Liver (tissue), 9 donors: ENCODE results near the gene CD101. TPM values are rescaled to one million over a fixed set of nuclear protein-coding genes. Genes with fewer than 3 reads are reported as not detected.

Experiments
- DNase-seq: peaks from one replicate; pipeline ENCODE4 v3.0.0-alpha.2; 2017; ENCODE audit warnings: low spot score
- H3K27ac ChIP-seq, 2 donors: one replicate each; pipeline ENCODE4 v1.7.0; 2013; ENCODE audit warnings: inconsistent platforms in 2 of 2, low read length in 2 of 2, control low read depth in 1 of 2, low read depth in 1 of 2, mild to moderate bottlenecking in 1 of 2
- H3K27me3 ChIP-seq, 4 donors: one replicate each; pipeline versions ENCODE4 v1.6.1 to v1.7.0; 2013; ENCODE audit warnings: low read length in 3 of 4, inconsistent platforms in 1 of 4, mild to moderate bottlenecking in 1 of 4, moderate library complexity in 1 of 4; ENCODE audit not compliant: control insufficient read depth in 4 of 4, insufficient read depth in 4 of 4
- H3K36me3 ChIP-seq, 4 donors: one replicate each; pipeline versions ENCODE4 v1.6.1 to v1.7.0; 2013; ENCODE audit warnings: low read length in 3 of 4, mild to moderate bottlenecking in 3 of 4, low read depth in 1 of 4, moderate library complexity in 1 of 4; ENCODE audit not compliant: control insufficient read depth in 4 of 4, insufficient read depth in 3 of 4
- H3K4me1 ChIP-seq, 4 donors: one replicate each; pipeline versions ENCODE4 v1.6.1 to v1.7.0; 2013; ENCODE audit warnings: low read length in 3 of 4, mild to moderate bottlenecking in 3 of 4, moderate library complexity in 1 of 4; ENCODE audit not compliant: control insufficient read depth in 4 of 4, insufficient read depth in 4 of 4
- H3K4me3 ChIP-seq, 3 donors: one replicate each; pipeline versions ENCODE4 v1.6.1 to v1.7.0; 2013; ENCODE audit warnings: low read length in 3 of 3, control low read depth in 1 of 3, low read depth in 1 of 3, mild to moderate bottlenecking in 1 of 3
- H3K9ac ChIP-seq, 2 donors: one replicate each; pipeline ENCODE4 v1.7.0; 2013; ENCODE audit warnings: low read length in 2 of 2, mild to moderate bottlenecking in 2 of 2, moderate library complexity in 2 of 2, control low read depth in 1 of 2, low read depth in 1 of 2
- H3K9me3 ChIP-seq, 4 donors: one replicate each; pipeline versions ENCODE4 v1.6.1 to v1.7.0; 2013; ENCODE audit warnings: low read length in 3 of 4; ENCODE audit not compliant: control insufficient read depth in 4 of 4
- EGR1 ChIP-seq, 2 donors: IDR thresholded peaks; 2 replicates each; pipeline ENCODE4 v1.6.1; 2016 to 2018; ENCODE audit warnings: antibody characterized with exemption in 2 of 2, low read depth in 2 of 2
- FOXA1 ChIP-seq: IDR thresholded peaks from 2 replicates; pipeline ENCODE4 v1.6.1; 2016; ENCODE audit warnings: antibody characterized with exemption
- FOXA2 ChIP-seq: IDR thresholded peaks from 2 replicates; pipeline ENCODE4 v1.6.1; 2016; ENCODE audit warnings: antibody characterized with exemption
- HNF4G ChIP-seq: IDR thresholded peaks from 2 replicates; pipeline ENCODE4 v1.6.1; 2016; ENCODE audit warnings: antibody characterized with exemption
- JUND ChIP-seq, 2 donors: IDR thresholded peaks; 2 replicates each; pipeline ENCODE4 v1.6.1; 2016; ENCODE audit warnings: antibody characterized with exemption in 2 of 2
- NR2F2 ChIP-seq: IDR thresholded peaks from 2 replicates; pipeline ENCODE4 v1.6.1; 2016; ENCODE audit warnings: antibody characterized with exemption
- RAD21 ChIP-seq, 2 donors: IDR thresholded peaks; 2 replicates each; pipeline ENCODE4 v1.6.1; 2016; ENCODE audit warnings: antibody characterized with exemption in 2 of 2, mild to moderate bottlenecking in 2 of 2
- RXRA ChIP-seq, 2 donors: IDR thresholded peaks; 2 replicates each; pipeline ENCODE4 v1.6.1; 2017 to 2018; ENCODE audit warnings: antibody characterized with exemption in 2 of 2, mild to moderate bottlenecking in 1 of 2
- SP1 ChIP-seq: IDR thresholded peaks from 2 replicates; pipeline ENCODE4 v1.6.1; 2018; ENCODE audit warnings: antibody characterized with exemption, mild to moderate bottlenecking
- TAF1 ChIP-seq: conservative IDR thresholded peaks from 2 replicates; pipeline ENCODE4 v1.6.1; 2016; ENCODE audit warnings: antibody characterized with exemption, mild to moderate bottlenecking
- YY1 ChIP-seq: IDR thresholded peaks from 2 replicates; pipeline ENCODE4 v1.6.1; 2016; ENCODE audit warnings: antibody characterized with exemption, mild to moderate bottlenecking
- WGBS: extraction: QIAGEN DNeasy Blood & Tissue Kit; methylation state at CpG from one replicate; pipeline ENCODE4 v1.1.7; 2013; 5-methylcytosine and 5-hydroxymethylcytosine counted together
- polyA plus RNA-seq, 2 donors: library from polyadenylated mRNA; stranded (reverse) in 1 of 2; unstranded in 1 of 2; fragments of 200-250 nt in 1 of 2; fragments of >200 nt in 1 of 2; fragmentation: Nextera tagmentation in 1 of 2; extraction: Ambion mirVana in 1 of 2; gene quantifications; one replicate each; pipeline versions ENCODE4 v1.2.1 to v1.2.3, GENCODE V29; 2013 to 2015
- total RNA-seq, 2 donors: library from RNA; depleted of rRNA; stranded (reverse); fragments of >200 nt; gene quantifications; one replicate each; pipeline ENCODE4 v1.2.3, GENCODE V29; 2014
- TF ChIP-seq, protein P1 (sequence below): IDR thresholded peaks from 2 replicates; pipeline ENCODE4 v1.6.1; 2016; ENCODE audit warnings: antibody characterized with exemption, mild to moderate bottlenecking
- TF ChIP-seq, protein P2 (sequence below): IDR thresholded peaks from 2 replicates; pipeline ENCODE4 v1.6.1; 2016; ENCODE audit warnings: antibody characterized with exemption
- TF ChIP-seq, protein P3 (sequence below): IDR thresholded peaks from 2 replicates; pipeline ENCODE4 v1.6.1; 2016; ENCODE audit warnings: antibody characterized with exemption
- TF ChIP-seq, protein P4 (sequence below): IDR thresholded peaks from 2 replicates; pipeline ENCODE4 v1.6.1; 2016; ENCODE audit warnings: antibody characterized with exemption
- donor health status: healthy.
- donor health status: healthy.
- donor health status: healthy.
- donor health status: healthy.
- donor health status: healthy.

Gene CD101
- total and polyA plus RNA-seq, 4 donors, result 0.24 to 2.0 (median 0.65) TPM

DNA sequence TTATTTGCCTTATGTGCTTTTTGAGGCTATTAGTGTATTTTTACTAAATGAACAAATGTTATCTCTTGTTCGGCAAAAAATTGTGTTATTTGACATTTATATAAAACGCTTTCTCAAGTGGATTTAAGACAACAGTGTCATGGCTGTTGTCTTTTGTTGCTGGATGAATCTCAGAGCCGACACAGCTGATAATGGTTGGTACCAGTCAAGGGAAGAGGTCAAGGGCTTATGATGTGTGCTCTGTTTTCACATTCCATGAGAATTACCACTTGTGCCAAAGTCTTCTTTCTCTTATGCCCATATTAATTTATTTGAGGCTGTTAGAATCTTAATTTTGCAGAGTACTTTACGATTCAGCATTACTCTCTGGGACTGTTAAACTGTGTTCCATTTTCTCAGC lies 17.9 kb upstream of the CD101 start:
- H3K4me3 ChIP-seq, result no peak overlapping the region
- no peaks in the 10 kb centered on the region for H3K9me3 ChIP-seq
- WGBS, result 78% methylated on average over 4 of the region's 4 CpGs
- H3K27me3 ChIP-seq, result no peaks in the 10 kb centered on the region
- H3K9ac ChIP-seq, result no peak overlapping the region
- H3K27ac ChIP-seq, result no peak overlapping the region
- TF ChIP-seq, protein P1, sequence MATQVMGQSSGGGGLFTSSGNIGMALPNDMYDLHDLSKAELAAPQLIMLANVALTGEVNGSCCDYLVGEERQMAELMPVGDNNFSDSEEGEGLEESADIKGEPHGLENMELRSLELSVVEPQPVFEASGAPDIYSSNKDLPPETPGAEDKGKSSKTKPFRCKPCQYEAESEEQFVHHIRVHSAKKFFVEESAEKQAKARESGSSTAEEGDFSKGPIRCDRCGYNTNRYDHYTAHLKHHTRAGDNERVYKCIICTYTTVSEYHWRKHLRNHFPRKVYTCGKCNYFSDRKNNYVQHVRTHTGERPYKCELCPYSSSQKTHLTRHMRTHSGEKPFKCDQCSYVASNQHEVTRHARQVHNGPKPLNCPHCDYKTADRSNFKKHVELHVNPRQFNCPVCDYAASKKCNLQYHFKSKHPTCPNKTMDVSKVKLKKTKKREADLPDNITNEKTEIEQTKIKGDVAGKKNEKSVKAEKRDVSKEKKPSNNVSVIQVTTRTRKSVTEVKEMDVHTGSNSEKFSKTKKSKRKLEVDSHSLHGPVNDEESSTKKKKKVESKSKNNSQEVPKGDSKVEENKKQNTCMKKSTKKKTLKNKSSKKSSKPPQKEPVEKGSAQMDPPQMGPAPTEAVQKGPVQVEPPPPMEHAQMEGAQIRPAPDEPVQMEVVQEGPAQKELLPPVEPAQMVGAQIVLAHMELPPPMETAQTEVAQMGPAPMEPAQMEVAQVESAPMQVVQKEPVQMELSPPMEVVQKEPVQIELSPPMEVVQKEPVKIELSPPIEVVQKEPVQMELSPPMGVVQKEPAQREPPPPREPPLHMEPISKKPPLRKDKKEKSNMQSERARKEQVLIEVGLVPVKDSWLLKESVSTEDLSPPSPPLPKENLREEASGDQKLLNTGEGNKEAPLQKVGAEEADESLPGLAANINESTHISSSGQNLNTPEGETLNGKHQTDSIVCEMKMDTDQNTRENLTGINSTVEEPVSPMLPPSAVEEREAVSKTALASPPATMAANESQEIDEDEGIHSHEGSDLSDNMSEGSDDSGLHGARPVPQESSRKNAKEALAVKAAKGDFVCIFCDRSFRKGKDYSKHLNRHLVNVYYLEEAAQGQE, result no peak
- TF ChIP-seq NR2F2, result no peak
- TF ChIP-seq, protein P2, sequence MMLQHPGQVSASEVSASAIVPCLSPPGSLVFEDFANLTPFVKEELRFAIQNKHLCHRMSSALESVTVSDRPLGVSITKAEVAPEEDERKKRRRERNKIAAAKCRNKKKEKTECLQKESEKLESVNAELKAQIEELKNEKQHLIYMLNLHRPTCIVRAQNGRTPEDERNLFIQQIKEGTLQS, result no peak
- no peak for DNase-seq
- peaks cover 0 to 13% (median 8%) of the 10 kb centered on the region in 4 donors for H3K4me1 ChIP-seq
- peaks cover 0 to 7% (median 0%) of the 10 kb centered on the region in 4 donors for H3K36me3 ChIP-seq

DNA sequence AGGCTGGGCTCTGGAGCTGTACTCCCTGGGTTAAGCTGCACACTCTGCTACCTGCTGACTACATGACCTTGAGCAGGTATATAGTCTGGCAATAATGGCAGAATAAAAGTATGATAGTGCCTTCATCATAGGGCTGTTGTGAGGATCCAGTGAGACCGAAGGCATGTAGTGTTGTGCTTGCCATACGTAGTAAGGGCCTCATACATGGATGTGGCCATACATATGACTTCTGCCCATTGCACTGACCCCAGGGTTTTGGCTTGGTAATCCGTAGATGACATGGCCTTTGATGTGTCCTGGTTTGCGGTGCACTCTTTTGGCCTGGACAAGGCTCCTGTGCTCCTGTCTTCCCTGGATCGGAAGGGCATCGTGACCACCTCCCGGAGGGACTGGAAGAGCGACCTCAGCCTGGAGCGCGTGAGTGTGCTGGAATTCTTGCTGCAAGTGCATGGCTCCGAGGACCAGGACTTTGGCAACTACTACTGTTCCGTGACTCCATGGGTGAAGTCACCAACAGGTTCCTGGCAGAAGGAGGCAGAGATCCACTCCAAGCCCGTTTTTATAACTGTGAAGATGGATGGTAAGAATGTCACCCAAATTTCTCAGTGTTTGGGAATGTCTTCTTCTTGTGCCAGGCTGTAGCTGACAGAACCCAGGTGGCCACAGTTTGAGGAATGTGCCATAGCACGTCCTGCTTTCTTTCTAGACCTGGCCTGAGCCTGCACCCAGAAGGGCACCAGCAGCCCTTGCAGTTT lies 17.0 kb upstream of the CD101 start:
- Histone ChIP-seq H3K4me1 (peaks cover 0 to 13% (median 8%) of the 10 kb centered on the region in 4 donors), H3K9me3 (no peaks in the 10 kb centered on the region), H3K4me3 (no peak overlapping the region), H3K27ac (no peak overlapping the region), H3K27me3 (no peaks in the 10 kb centered on the region), H3K36me3 (peaks cover 0 to 7% (median 0%) of the 10 kb centered on the region in 4 donors), H3K9ac (no peak overlapping the region)
- DNase-seq, result no peak
- 96% methylated on average over 14 of the region's 14 CpGs for WGBS
- TF ChIP-seq, protein P3, sequence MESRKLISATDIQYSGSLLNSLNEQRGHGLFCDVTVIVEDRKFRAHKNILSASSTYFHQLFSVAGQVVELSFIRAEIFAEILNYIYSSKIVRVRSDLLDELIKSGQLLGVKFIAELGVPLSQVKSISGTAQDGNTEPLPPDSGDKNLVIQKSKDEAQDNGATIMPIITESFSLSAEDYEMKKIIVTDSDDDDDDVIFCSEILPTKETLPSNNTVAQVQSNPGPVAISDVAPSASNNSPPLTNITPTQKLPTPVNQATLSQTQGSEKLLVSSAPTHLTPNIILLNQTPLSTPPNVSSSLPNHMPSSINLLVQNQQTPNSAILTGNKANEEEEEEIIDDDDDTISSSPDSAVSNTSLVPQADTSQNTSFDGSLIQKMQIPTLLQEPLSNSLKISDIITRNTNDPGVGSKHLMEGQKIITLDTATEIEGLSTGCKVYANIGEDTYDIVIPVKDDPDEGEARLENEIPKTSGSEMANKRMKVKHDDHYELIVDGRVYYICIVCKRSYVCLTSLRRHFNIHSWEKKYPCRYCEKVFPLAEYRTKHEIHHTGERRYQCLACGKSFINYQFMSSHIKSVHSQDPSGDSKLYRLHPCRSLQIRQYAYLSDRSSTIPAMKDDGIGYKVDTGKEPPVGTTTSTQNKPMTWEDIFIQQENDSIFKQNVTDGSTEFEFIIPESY, result no peak
- TF ChIP-seq EGR1 (IDR thresholded peaks at IDR 0.05; ENCODE audit: low read depth in 2 of 2) (no peak), HNF4G (no peak), JUND (IDR thresholded peaks at IDR 0.05) (no peak), TAF1 (no peak), NR2F2 (no peak), RAD21 (IDR thresholded peaks at IDR 0.05) (no peak), YY1 (no peak), SP1 (no peak), FOXA1 (no peak), RXRA (IDR thresholded peaks at IDR 0.05) (no peak), FOXA2 (no peak)
- TF ChIP-seq, protein P4, sequence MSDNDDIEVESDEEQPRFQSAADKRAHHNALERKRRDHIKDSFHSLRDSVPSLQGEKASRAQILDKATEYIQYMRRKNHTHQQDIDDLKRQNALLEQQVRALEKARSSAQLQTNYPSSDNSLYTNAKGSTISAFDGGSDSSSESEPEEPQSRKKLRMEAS, result no peak
- TF ChIP-seq, protein P2, result no peak
- TF ChIP-seq, protein P1, result no peak
